HG03025 (cell line): Measurements from ENCODE around the gene PNKD.
"Not testable (repeated sequence)": the region's sequence is repeated elsewhere in the genome, so short reads cannot be mapped to it uniquely, and the experiment has no call there.

Experiments
- ATAC-seq: cut with Tn5 transposase; IDR thresholded peaks from one replicate; pipeline ENCODE4 v1.9.1; 2021; ENCODE audit warnings: mild to moderate bottlenecking, moderate library complexity; ENCODE audit not compliant: unreplicated experiment, low FRiP score

The PNKD gene

GRCh38 chr2:218291318-218292047, 21.2 kb downstream of the PNKD start:
- ATAC-seq: no peak

DNA sequence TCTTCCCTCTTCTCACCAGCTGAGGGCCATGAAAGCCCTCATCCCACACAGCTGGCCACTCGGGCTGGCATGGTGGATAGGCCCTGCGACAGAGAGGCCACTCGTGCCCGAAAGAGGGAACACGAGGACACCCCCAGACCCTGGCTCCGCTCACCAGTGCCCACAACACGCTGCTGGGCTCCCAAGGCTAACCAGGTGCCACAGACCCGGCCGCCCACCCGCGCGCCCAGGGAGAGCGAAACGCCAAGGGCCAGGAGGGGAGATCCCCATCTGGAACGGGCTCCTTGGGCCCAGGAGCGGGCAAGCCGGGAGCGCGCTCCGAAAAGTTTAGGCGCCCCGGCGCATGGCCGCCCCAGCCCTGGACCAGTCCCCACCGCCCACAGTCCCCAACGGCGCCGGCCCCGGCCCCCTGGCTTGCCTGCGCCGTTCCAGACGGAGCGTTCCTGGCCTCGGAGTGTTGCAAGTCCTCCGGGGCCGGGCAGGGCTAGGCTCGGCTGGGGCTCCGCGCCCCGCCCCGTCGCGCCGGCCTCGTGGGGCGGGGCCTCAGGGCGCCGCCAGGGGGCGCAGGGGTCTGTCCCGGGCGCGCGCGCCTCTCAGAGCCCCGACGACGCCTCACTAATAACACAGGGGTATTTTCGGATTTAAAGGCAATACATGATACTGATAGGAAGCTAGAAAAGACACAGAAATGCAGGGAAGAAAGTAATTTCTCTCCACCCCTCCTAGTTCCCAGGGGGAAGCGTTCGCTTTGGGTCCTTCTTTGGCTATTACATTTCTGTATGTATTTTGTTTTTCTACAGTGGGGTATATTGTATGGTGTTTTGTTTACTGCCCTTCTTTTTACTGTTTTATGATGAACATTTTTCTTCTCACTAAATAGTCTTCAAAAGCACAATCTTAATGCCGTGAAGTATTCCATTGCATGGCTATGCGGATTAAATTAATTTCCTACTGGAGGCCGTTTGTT, 22.0 kb downstream of the PNKD start, which contains the start of gene TMBIM1:
Gene TMBIM1 (minus strand): TSS at position 456 of the 967 bp plus-strand sequence. CDS start 10,362 bp downstream, outside the sequence.
- peak; percentile 68 for ATAC-seq

DNA sequence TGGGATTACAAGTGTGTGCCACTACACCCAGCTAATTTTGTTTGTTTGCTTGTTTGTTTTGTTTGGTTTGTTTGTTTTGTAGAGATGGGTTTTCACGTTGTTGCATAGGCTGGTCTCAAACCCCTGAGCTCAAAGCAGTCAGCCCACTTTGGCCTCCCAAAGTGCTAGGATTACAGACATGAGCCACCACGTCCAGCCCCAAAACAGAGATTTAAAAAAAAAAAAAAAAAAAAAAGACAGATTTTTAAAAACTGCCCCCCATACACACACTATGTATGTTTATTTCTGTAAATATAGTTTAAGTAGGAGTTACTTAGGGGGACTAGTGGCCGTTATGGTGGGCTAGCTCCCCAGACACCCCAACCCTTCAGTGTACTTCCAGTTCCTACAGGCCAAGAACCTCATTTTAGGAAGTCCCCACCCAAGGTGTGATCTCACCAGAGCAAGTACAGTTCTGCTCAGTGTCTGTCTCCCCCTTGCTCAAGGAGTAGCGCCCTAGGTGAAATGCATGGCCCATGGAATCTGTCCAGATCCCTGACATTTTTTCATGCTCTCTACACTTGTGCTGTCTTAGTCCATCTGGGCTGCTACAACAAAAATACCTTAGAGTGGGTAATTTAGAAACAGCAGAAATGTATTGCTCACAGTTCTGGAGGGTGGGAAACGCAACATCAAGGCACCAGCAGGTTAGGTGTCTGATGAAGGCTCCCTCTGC, 23.6 kb downstream of the PNKD start:
- no peak for ATAC-seq

DNA sequence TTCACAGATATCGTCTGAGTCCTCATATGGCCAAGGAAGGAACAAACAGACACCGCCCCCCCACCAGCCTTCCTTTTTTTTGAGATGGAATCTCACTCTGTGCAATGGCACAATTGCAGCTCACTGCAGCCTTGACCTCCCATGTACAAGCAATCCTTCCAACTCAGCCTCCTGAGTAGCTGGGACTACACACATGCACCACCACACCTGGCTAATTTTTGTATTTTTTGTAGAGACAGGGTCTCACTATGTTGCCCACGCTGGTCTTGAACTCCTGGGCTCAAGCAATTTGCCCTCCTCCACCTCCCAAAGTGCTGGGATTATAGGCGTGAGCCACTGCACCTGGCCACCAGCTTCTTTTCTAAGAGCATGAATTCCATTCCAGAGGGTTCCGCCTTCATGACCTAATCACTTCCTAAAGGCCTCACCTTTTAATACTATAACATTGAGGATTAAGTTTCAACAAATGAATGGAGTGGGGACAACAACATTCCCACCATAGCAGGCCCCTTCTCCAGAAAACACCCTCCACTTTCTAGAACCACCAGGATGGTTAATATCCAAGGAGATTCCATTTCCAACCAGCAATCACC, 24.2 kb downstream of the PNKD start:
- ATAC-seq: no peak

DNA sequence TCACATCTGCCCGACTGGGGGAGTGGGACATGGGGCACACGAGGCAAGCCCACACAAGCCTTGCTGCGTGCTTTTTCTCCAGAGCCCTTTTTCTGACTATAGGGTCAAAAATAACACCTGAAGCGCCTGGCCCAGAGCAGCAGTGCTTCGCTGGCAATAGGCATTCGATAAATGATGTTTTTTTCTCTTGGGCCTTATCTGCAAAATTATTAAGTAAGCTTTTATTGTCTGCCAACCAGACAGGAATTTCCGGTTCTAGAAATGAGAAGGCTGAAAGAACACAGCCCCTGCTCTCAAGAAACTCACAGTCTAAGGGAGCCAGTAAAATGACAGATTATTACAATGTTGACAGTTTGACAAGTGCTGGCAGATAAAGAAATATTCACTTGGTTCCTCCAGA, 24.7 kb downstream of the PNKD start:
- ATAC-seq: no peak

DNA sequence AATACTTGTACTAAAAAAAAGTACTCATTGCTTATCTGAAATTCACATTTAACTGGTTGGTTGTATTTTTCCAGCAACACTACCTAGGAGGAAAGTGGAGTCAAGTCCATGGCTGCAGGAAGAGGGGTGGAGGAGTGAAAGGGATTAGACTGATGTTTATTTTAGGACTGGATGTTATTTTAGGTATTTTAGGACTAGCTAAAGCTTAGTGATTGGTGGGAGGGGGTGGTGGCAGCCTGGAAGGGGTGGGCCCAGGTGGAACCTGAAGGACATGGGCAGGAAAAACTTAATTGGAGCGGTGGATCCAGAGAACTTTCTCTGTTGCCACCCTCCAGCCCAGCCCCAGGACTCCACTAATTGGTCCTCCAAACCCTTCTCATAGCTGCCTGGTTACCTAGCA, 25.9 kb downstream of the PNKD start:
- no peak for ATAC-seq

DNA sequence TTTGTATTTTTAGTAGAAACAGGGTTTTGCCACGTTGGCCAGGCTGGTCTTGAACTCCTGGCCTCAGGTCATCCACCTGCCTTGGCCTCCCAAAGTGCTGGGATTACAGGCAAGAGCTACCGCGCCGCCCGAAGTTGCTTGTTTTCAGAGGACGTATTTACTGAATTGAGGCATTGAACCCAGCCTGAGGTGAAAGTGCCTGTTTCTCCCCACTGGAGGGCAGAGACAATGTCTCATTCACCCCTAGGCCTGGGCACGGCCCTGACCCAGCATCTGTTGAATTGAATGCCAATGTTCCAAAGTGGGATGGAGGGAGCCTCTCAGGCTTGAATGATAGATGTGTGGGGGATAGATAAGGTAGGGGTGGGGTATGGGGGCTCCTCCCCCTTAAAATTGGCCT, 26.5 kb downstream of the PNKD start:
- no peak for ATAC-seq

DNA sequence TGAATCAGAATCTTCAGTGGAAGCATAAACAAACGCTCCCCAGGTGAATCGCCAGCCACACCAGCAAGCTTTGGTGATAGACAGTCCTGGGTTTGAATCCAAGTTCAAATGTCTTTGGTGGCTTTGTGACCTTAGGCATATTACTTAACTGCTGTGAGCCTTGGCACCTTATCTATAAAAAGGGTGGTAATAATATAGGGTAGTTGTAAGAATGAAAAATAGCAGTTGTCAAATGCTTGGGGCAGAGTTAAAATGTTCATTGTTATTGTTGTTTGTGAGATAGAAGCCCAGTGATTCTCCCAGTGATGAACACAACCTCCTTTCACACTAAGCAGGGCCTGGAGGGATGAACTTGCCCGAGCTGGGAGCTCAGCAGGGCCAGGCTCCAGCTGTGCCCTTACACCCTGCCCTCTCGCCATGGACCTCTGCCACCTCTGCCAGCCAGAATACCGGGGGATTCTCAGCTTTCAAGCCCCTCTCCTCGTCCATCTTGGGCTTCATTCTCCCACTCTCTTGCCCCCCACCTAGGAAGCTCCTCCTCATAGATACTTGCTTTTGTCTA, 28.1 kb downstream of the PNKD start:
- ATAC-seq: no peak

GRCh38 chr2:218300141-218300540, 29.8 kb downstream of the PNKD start:
- no peak for ATAC-seq

DNA sequence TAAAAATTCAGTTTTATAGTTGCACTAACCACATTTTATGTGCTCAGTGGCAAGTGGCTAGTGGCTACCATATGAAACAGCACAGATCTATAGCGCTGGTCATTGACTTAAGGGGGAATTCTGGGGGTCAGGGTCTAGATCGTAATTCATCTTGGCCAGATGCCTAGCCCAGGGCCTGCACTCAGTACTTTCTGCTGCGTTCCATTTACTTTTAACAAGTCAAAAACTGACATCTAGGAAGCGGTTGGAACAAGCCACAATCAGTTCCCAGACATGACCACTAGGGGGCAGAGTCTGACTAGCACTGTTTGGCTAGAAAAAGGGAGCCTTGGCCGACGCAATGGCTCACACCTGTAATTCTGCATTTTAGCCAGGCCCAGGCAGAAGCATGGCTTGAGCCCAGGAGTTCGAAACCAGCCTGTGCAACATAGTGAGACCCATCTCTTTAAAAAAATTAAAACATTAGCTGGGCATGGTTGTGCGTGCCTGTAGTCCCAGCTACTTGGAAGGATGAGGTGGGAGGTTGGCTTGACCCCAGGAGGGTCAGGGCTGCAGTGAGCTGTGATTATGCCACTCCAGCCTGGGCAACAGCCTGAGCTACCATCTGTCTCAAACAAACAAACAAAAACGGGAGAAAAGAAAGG, 31.0 kb downstream of the PNKD start:
- no peak for ATAC-seq

DNA sequence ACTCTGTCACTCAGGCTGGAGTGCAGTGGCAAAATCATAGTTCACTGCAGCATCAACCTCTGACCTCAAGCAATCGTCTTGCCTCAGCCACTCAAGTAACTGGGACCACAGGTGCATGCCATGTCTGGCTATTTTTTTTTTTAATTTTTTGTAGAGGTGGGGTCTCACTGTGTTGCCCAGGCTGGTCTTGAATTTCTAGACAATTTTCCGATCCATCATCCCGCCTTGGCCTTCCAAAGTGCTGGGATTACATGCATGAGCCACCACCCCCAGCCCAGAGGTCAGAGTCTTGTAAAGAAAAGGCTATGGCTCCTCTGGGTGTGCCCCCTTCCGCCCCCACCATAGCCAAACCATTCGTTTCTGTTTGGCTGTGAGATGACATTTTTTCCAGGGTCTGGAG, 35.1 kb downstream of the PNKD start:
- ATAC-seq: no peak

- no peak for ATAC-seq
Measured at GRCh38 chr2:218306184-218306920, 36.0 kb downstream of the PNKD start.

DNA sequence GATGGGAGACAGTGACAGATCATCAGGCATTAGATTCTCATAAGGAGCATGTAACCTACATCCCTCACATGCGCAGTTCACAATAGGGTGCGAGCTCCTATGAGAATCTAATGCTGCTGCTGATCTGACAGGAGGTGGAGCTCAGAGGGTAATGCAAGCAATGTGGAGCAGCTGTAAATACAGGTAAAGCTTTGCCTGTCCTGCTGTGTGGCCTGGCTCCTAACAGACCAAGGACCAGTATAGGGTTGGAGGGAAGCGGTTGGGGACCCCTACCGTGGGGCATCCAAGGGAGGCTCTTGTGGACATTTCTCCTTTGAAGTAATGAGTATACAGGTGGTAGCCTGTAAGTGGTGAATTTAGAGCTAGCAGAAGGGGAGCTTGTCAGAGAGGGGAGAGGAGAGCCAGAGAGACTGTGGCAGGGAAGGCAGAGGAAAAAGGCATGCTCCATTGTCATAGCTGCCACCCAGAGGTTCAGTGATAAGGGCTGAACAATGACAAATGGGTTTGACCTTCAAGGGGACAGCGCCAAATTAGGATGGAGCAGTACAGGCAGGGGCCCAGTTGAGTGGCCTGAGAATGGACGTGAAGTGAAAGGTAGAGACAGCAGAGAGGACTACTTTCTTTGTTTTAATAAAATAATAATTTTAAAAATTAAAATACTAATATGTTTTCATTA, 37.2 kb downstream of the PNKD start:
- no peak for ATAC-seq

GRCh38 chr2:218310853-218311540, 40.7 kb downstream of the PNKD start:
- ATAC-seq: no peak

DNA sequence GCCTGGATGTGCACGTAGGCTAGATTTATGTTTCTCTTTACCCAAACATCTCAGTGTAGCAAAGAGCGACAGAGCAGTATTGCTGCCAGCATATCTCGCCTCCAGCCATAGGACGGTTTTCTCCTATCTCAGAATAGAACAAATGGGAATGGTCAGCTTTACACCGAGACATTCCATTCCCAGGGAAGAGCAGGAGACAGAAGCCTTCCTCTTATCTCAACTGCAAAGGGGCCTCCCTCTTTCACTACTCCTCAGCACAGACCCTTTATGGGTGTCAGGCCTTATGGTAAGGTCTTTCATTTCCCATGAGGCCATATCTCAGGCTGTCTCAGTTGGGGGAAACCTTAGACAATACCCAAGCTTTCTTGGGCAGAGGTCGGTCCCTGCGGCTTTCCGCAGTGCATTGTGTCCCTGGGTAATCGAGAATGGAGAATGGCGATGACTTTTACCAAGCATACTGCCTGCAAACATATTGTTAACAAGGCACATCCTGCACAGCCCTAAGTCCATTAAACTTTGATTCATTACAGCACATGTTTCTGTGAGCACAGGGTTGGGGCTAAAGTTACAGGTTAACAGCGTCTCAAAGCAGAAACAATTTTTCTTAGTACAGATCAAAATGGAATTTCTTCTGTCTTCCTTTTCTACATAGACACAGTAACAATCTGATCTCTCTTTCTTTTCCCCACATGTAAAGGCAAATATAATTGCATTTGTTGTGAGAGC, 41.4 kb downstream of the PNKD start:
- not testable (repeated sequence) for ATAC-seq

DNA sequence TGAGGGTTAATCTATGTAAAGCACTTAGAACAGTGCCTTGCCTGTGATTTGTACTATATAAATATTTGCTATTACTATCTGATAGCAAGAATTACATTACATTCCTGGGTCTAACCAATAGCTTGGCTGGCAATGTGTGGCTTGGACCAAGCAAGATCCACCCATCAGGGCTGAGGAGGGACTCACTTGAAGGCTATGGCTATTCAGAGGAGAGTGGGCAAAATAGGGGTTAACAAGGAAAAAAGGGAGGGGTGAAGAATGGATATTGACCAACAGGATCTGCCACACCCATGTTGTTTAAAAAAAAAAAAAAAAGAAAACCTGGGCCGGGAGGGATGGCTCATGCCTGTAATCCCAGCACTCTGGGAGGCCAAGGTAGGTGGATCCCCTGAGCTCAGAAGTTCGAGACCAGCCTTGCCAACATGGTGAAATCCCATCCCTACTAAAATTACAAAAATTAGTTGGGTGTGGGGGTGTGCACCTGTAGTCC, 42.0 kb downstream of the PNKD start:
- no peak for ATAC-seq

GRCh38 chr2:218313356-218313755, 43.0 kb downstream of the PNKD start:
- ATAC-seq: no peak
